Liver (tissue), 9 donors: ENCODE measurements around the gene DOK5. TPM values are rescaled to one million over a fixed set of nuclear protein-coding genes. Genes with fewer than 3 reads are reported as not detected.

Experiments
- DNase-seq: peaks from one replicate; pipeline ENCODE4 v3.0.0-alpha.2; 2017; ENCODE audit warnings: low spot score
- H3K27ac ChIP-seq, 2 donors: one replicate each; pipeline ENCODE4 v1.7.0; 2013; ENCODE audit warnings: inconsistent platforms in 2 of 2, low read length in 2 of 2, control low read depth in 1 of 2, low read depth in 1 of 2, mild to moderate bottlenecking in 1 of 2
- H3K27me3 ChIP-seq, 4 donors: one replicate each; pipeline versions ENCODE4 v1.6.1 to v1.7.0; 2013; ENCODE audit warnings: low read length in 3 of 4, inconsistent platforms in 1 of 4, mild to moderate bottlenecking in 1 of 4, moderate library complexity in 1 of 4; ENCODE audit not compliant: control insufficient read depth in 4 of 4, insufficient read depth in 4 of 4
- H3K36me3 ChIP-seq, 4 donors: one replicate each; pipeline versions ENCODE4 v1.6.1 to v1.7.0; 2013; ENCODE audit warnings: low read length in 3 of 4, mild to moderate bottlenecking in 3 of 4, low read depth in 1 of 4, moderate library complexity in 1 of 4; ENCODE audit not compliant: control insufficient read depth in 4 of 4, insufficient read depth in 3 of 4
- H3K4me1 ChIP-seq, 4 donors: one replicate each; pipeline versions ENCODE4 v1.6.1 to v1.7.0; 2013; ENCODE audit warnings: low read length in 3 of 4, mild to moderate bottlenecking in 3 of 4, moderate library complexity in 1 of 4; ENCODE audit not compliant: control insufficient read depth in 4 of 4, insufficient read depth in 4 of 4
- H3K4me3 ChIP-seq, 3 donors: one replicate each; pipeline versions ENCODE4 v1.6.1 to v1.7.0; 2013; ENCODE audit warnings: low read length in 3 of 3, control low read depth in 1 of 3, low read depth in 1 of 3, mild to moderate bottlenecking in 1 of 3
- H3K9ac ChIP-seq, 2 donors: one replicate each; pipeline ENCODE4 v1.7.0; 2013; ENCODE audit warnings: low read length in 2 of 2, mild to moderate bottlenecking in 2 of 2, moderate library complexity in 2 of 2, control low read depth in 1 of 2, low read depth in 1 of 2
- H3K9me3 ChIP-seq, 4 donors: one replicate each; pipeline versions ENCODE4 v1.6.1 to v1.7.0; 2013; ENCODE audit warnings: low read length in 3 of 4; ENCODE audit not compliant: control insufficient read depth in 4 of 4
- ATF3 ChIP-seq: IDR thresholded peaks from 2 replicates; pipeline ENCODE4 v1.6.1; 2016; ENCODE audit warnings: antibody characterized with exemption
- EGR1 ChIP-seq, 2 donors: IDR thresholded peaks; 2 replicates each; pipeline ENCODE4 v1.6.1; 2016 to 2018; ENCODE audit warnings: antibody characterized with exemption in 2 of 2, low read depth in 2 of 2
- FOXA1 ChIP-seq: IDR thresholded peaks from 2 replicates; pipeline ENCODE4 v1.6.1; 2016; ENCODE audit warnings: antibody characterized with exemption
- FOXA2 ChIP-seq: IDR thresholded peaks from 2 replicates; pipeline ENCODE4 v1.6.1; 2016; ENCODE audit warnings: antibody characterized with exemption
- GABPA ChIP-seq, 2 donors: IDR thresholded peaks in 1 of 2; conservative IDR thresholded peaks in 1 of 2; 2 replicates each; pipeline ENCODE4 v1.6.1; 2016; ENCODE audit warnings: antibody characterized with exemption in 2 of 2, mild to moderate bottlenecking in 1 of 2, moderate library complexity in 1 of 2
- HNF4A ChIP-seq, 2 donors: conservative IDR thresholded peaks; 2 replicates each; pipeline ENCODE4 v1.6.1; 2016; ENCODE audit warnings: antibody characterized with exemption in 2 of 2, mild to moderate bottlenecking in 2 of 2
- HNF4G ChIP-seq: IDR thresholded peaks from 2 replicates; pipeline ENCODE4 v1.6.1; 2016; ENCODE audit warnings: antibody characterized with exemption
- JUND ChIP-seq, 2 donors: IDR thresholded peaks; 2 replicates each; pipeline ENCODE4 v1.6.1; 2016; ENCODE audit warnings: antibody characterized with exemption in 2 of 2
- MAX ChIP-seq: IDR thresholded peaks from 2 replicates; pipeline ENCODE4 v1.6.1; 2016; ENCODE audit warnings: antibody characterized with exemption
- NR2F2 ChIP-seq: IDR thresholded peaks from 2 replicates; pipeline ENCODE4 v1.6.1; 2016; ENCODE audit warnings: antibody characterized with exemption
- RAD21 ChIP-seq, 2 donors: IDR thresholded peaks; 2 replicates each; pipeline ENCODE4 v1.6.1; 2016; ENCODE audit warnings: antibody characterized with exemption in 2 of 2, mild to moderate bottlenecking in 2 of 2
- REST ChIP-seq: IDR thresholded peaks from 2 replicates; pipeline ENCODE4 v1.6.1; 2016; ENCODE audit warnings: antibody characterized with exemption, mild to moderate bottlenecking
- SP1 ChIP-seq: IDR thresholded peaks from 2 replicates; pipeline ENCODE4 v1.6.1; 2018; ENCODE audit warnings: antibody characterized with exemption, mild to moderate bottlenecking
- TAF1 ChIP-seq: conservative IDR thresholded peaks from 2 replicates; pipeline ENCODE4 v1.6.1; 2016; ENCODE audit warnings: antibody characterized with exemption, mild to moderate bottlenecking
- YY1 ChIP-seq: IDR thresholded peaks from 2 replicates; pipeline ENCODE4 v1.6.1; 2016; ENCODE audit warnings: antibody characterized with exemption, mild to moderate bottlenecking
- ZBTB33 ChIP-seq: IDR thresholded peaks from 2 replicates; pipeline ENCODE4 v1.6.1; 2016; ENCODE audit warnings: antibody characterized with exemption
- WGBS: extraction: QIAGEN DNeasy Blood & Tissue Kit; methylation state at CpG from one replicate; pipeline ENCODE4 v1.1.7; 2013; 5-methylcytosine and 5-hydroxymethylcytosine counted together
- polyA plus RNA-seq, 2 donors: library from polyadenylated mRNA; stranded (reverse) in 1 of 2; unstranded in 1 of 2; fragments of 200-250 nt in 1 of 2; fragments of >200 nt in 1 of 2; fragmentation: Nextera tagmentation in 1 of 2; extraction: Ambion mirVana in 1 of 2; gene quantifications; one replicate each; pipeline versions ENCODE4 v1.2.1 to v1.2.3, GENCODE V29; 2013 to 2015
- total RNA-seq, 2 donors: library from RNA; depleted of rRNA; stranded (reverse); fragments of >200 nt; gene quantifications; one replicate each; pipeline ENCODE4 v1.2.3, GENCODE V29; 2014
- donor health status: healthy.
- donor health status: healthy.
- donor health status: healthy.
- donor health status: healthy.
- donor health status: healthy.

Gene DOK5
- total and polyA plus RNA-seq, 4 donors: 0.05 to 0.16 (median 0.09) TPM

GRCh38 chr20:54601831-54602515 is 126.6 kb downstream of the DOK5 start:
- Histone ChIP-seq H3K36me3 (no peaks in the 10 kb centered on the region), H3K27me3 (no peaks in the 10 kb centered on the region), H3K4me1 (no peaks in the 10 kb centered on the region), H3K4me3 (no peak overlapping the region), H3K9ac (no peak overlapping the region), H3K9me3 (peaks cover 0 to 3% (median 0%) of the 10 kb centered on the region in 4 donors), H3K27ac (no peak overlapping the region)
- 71% methylated on average over 10 of the region's 10 CpGs for WGBS
- no peak for TF ChIP-seq HNF4G
- TF ChIP-seq HNF4A (conservative IDR thresholded peaks at IDR 0.05): no peak
- no peak for TF ChIP-seq ATF3
- no peak for TF ChIP-seq SP1
- no peak for TF ChIP-seq ZBTB33
- no peak for TF ChIP-seq REST
- no peak for TF ChIP-seq MAX
- TF ChIP-seq NR2F2: no peak
- TF ChIP-seq FOXA2: no peak
- TF ChIP-seq FOXA1: no peak
- no peak for TF ChIP-seq YY1
- TF ChIP-seq GABPA (IDR thresholded peaks at IDR 0.05 in 1 of 2, conservative IDR thresholded peaks at IDR 0.05 in 1 of 2): no peak
- TF ChIP-seq EGR1 (IDR thresholded peaks at IDR 0.05; ENCODE audit: low read depth in 2 of 2): no peak
- TF ChIP-seq RAD21 (IDR thresholded peaks at IDR 0.05): no peak
- TF ChIP-seq JUND (IDR thresholded peaks at IDR 0.05): no peak
- no peak for DNase-seq

GRCh38 chr20:54605319-54605718 is 129.9 kb downstream of the DOK5 start:
- Histone ChIP-seq H3K4me1 (no peaks in the 10 kb centered on the region), H3K9ac (no peak overlapping the region), H3K27me3 (no peaks in the 10 kb centered on the region), H3K4me3 (no peak overlapping the region), H3K27ac (no peak overlapping the region), H3K36me3 (no peaks in the 10 kb centered on the region), H3K9me3 (no peaks in the 10 kb centered on the region)
- 81% methylated on average over 3 of the region's 3 CpGs for WGBS
- no peak for DNase-seq
- TF ChIP-seq NR2F2 (no peak), ATF3 (no peak), TAF1 (no peak), SP1 (no peak), RAD21 (IDR thresholded peaks at IDR 0.05) (no peak), ZBTB33 (no peak), GABPA (IDR thresholded peaks at IDR 0.05 in 1 of 2, conservative IDR thresholded peaks at IDR 0.05 in 1 of 2) (no peak), FOXA1 (no peak)
